ENCODE data around the gene PGGHG. TPM values are rescaled to one million over a fixed set of nuclear protein-coding genes. Genes with fewer than 3 reads are reported as not detected.
"Not testable (repeated sequence)": the region's sequence is repeated elsewhere in the genome, so short reads cannot be mapped to it uniquely, and the experiment has no call there.

The PGGHG gene
- total RNA-seq, 1 donor from 2014 or later: 69.7 TPM

DNA sequence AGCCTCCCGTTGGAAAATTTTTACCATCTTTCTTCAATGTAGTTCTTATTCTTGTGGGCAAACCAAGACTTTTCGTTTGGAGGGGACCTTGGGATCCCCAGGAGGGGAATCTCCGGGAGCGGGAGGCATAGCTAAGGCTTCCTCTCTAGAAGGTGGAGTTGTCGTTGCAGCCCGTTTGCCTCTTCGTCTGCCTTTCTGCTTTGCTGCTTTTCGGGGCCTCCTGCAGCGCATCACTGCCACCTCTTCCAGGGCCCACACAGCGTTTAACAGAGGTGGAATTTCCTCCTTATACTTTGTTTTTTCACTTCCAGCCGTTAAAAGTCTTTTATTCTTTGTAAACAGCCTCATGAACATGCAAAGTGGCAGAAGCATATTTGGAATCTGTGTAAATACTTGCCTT is 35.2 kb downstream of the PGGHG start:
- no peak for DNase-seq (ENCODE audit: low spot score)
- peaks cover 3% of the 10 kb centered on the region for H3K36me3 Mint-ChIP-seq (ENCODE audit: low read depth, unreplicated experiment)
- no peak overlapping the region for H3K4me3 Mint-ChIP-seq (ENCODE audit: unreplicated experiment)
- H3K9me3 Mint-ChIP-seq (ENCODE audit: unreplicated experiment): no peaks in the 10 kb centered on the region
- peaks cover 43% of the 10 kb centered on the region for H3K4me1 Mint-ChIP-seq (ENCODE audit: unreplicated experiment)
- peaks cover 5% of the 10 kb centered on the region for H3K27me3 Mint-ChIP-seq (ENCODE audit: unreplicated experiment)
- no peak overlapping the region for H3K27ac Mint-ChIP-seq (ENCODE audit: unreplicated experiment)
- TF ChIP-seq, protein P1, sequence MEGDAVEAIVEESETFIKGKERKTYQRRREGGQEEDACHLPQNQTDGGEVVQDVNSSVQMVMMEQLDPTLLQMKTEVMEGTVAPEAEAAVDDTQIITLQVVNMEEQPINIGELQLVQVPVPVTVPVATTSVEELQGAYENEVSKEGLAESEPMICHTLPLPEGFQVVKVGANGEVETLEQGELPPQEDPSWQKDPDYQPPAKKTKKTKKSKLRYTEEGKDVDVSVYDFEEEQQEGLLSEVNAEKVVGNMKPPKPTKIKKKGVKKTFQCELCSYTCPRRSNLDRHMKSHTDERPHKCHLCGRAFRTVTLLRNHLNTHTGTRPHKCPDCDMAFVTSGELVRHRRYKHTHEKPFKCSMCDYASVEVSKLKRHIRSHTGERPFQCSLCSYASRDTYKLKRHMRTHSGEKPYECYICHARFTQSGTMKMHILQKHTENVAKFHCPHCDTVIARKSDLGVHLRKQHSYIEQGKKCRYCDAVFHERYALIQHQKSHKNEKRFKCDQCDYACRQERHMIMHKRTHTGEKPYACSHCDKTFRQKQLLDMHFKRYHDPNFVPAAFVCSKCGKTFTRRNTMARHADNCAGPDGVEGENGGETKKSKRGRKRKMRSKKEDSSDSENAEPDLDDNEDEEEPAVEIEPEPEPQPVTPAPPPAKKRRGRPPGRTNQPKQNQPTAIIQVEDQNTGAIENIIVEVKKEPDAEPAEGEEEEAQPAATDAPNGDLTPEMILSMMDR (IDR thresholded peaks at IDR 0.05; ENCODE audit: unreplicated experiment): no peak

DNA sequence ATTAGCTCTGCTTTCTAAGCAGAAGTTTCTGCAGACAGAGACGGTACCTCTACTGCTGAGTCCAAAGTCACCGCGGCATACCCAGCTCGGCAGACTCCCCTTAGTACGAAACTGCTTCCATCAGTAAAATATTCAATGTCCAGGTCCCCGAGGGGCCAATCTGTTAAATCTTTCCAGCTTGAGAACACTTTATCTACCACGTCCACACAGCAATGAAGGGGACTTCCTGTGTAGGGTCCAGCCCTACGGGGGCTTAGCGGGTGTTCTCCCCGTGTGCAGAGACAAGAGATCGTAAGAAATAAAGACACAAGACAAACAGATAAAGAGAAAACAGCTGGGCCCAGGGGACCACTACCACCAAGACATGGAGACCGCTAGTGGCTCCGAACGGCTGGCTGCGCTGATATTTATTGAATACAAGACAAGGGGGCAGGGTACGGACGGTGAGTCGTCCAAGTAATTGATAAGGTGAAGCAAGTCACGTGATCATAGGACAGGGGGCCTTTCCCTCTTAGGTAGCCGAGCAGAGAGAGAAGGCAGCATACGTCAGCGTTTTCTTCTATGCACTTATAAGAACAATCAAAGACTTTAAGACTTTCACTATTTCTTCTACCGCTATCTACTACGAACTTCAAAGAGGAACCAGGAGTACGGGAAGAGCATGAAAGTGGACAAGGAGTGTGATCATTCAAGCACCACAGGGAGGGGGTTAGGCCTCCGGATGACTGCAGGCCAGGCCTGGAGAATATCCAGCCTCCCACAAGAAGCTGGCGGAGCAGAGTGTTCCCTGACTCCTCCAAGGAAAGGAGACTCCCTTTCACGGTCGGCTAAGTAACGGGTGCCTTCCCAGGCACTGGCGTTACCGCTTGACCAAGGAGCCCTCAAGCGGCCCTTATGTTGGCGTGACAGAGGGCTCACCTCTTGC is 35.9 kb downstream of the PGGHG start:
- not testable (repeated sequence) for H3K9me3 Mint-ChIP-seq (ENCODE audit: unreplicated experiment); DNase-seq (ENCODE audit: low spot score); H3K27me3 Mint-ChIP-seq (ENCODE audit: unreplicated experiment); H3K36me3 Mint-ChIP-seq (ENCODE audit: low read depth, unreplicated experiment)
- H3K4me3 Mint-ChIP-seq (ENCODE audit: unreplicated experiment): peak overlapping the region; percentile 57
- peaks cover 46% of the 10 kb centered on the region for H3K4me1 Mint-ChIP-seq (ENCODE audit: unreplicated experiment)
- H3K27ac Mint-ChIP-seq (ENCODE audit: unreplicated experiment): peak overlapping the region; percentile 74

DNA sequence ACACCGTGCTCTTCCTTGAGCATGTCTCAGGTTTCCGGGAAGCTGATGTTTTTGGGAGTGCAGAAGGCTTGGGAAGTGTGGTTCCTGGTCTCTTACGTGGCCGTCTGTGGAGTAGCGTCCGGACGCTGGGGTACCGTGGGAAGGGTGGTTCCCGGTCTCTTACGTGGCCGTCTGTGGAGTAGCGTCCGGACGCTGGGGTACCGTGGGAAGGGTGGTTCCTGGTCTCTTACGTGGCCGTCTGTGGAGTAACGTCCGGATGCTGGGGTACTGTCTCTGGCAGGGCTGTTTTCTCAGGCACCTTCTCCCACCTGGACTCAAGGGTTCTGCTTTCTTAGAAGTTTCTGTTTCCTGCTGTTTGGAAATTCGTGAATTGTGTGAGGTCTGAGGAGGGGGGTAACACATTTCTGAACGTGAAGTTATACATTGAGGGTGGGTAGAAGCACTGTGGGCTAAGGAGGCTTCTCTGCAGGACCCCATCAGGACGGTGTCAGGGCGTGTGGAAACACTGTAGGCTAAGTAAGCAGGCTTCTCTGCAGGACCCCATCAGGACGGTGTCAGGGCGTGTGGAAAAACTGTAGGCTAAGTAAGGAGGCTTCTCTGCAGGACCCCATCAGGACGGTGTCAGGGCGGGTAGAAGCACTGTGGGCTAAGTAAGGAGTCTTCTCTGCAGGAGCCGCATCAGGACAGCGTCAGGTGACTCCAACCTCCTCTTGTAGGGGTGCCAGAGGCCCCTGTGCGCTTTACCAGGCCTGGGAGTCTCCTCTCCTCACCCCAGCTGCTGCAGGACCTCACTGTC is 37.1 kb downstream of the PGGHG start:
- Mint-ChIP-seq H3K27me3 (ENCODE audit: unreplicated experiment) (no peaks in the 10 kb centered on the region), H3K36me3 (ENCODE audit: low read depth, unreplicated experiment) (no peaks in the 10 kb centered on the region), H3K4me3 (ENCODE audit: unreplicated experiment) (peak overlapping the region; percentile 11), H3K9me3 (ENCODE audit: unreplicated experiment) (no peaks in the 10 kb centered on the region), H3K27ac (ENCODE audit: unreplicated experiment) (peak overlapping the region; percentile 40), H3K4me1 (ENCODE audit: unreplicated experiment) (peaks cover 38% of the 10 kb centered on the region)
- no peak for DNase-seq (ENCODE audit: low spot score)
- TF ChIP-seq, protein P1 (IDR thresholded peaks at IDR 0.05; ENCODE audit: unreplicated experiment): no peak

DNA sequence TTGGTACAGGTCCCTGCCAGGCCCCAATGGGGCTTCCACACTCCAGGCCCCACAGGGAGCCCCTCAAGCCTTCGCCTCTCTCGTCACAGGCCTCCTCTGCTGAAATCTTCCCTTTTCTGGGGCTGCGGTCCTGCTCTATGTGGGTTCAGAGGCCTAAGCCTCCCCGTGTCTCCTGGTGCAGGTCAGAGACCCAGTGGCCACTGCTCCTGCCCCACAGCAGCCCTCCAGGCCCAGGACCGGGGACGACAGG is 37.6 kb downstream of the PGGHG start:
- Mint-ChIP-seq H3K9me3 (ENCODE audit: unreplicated experiment) (no peaks in the 10 kb centered on the region), H3K27ac (ENCODE audit: unreplicated experiment) (peak overlapping the region; percentile 87), H3K4me1 (ENCODE audit: unreplicated experiment) (peaks cover 38% of the 10 kb centered on the region), H3K27me3 (ENCODE audit: unreplicated experiment) (no peaks in the 10 kb centered on the region), H3K4me3 (ENCODE audit: unreplicated experiment) (no peak overlapping the region), H3K36me3 (ENCODE audit: low read depth, unreplicated experiment) (no peaks in the 10 kb centered on the region)
- TF ChIP-seq, protein P1 (IDR thresholded peaks at IDR 0.05; ENCODE audit: unreplicated experiment): no peak
- DNase-seq (ENCODE audit: low spot score): no peak

DNA sequence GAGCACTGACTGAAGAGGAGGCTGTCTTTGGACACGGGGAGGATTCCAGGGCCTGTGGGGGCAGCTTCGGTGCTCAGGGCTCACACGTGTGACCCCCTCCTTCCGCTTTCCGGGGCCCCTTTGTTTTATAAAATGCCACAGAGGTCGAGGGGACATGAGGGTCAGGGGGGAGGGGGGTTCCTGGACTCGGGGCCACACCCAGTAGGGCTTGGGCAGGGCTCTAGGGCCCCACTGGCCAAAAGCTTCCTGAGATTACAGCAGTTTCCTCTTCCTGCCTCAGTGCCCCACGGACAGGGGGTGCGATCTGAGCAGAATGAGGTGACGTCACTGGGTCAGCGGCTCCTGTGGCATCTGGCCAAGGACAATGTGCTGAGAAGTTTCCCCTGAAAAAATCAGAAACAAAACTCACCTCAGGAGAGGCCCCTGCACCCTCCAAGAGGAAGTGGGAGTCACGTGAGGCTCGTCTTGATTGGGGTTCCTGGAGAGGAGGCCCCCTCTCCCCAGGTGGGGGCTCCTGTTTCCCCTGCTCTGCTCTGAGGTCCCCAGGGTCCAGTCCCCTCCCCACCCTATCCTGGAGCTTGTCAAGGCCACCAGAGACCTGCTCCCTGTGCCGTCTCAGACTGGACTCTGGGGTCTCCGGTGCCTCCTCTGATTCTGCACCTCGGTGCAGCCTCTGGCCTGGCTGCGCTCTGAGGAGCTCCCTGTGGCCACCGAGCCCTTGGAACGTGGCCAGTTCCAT is 38.1 kb downstream of the PGGHG start:
- H3K9me3 Mint-ChIP-seq (ENCODE audit: unreplicated experiment): no peaks in the 10 kb centered on the region
- DNase-seq (ENCODE audit: low spot score): peak; percentile 56
- no peaks in the 10 kb centered on the region for H3K27me3 Mint-ChIP-seq (ENCODE audit: unreplicated experiment)
- no peaks in the 10 kb centered on the region for H3K36me3 Mint-ChIP-seq (ENCODE audit: low read depth, unreplicated experiment)
- peaks cover 38% of the 10 kb centered on the region for H3K4me1 Mint-ChIP-seq (ENCODE audit: unreplicated experiment)
- no peak overlapping the region for H3K4me3 Mint-ChIP-seq (ENCODE audit: unreplicated experiment)
- TF ChIP-seq, protein P1 (IDR thresholded peaks at IDR 0.05; ENCODE audit: unreplicated experiment): no peak
- H3K27ac Mint-ChIP-seq (ENCODE audit: unreplicated experiment): peak overlapping the region; percentile 94

Measured in endothelial cell (in vitro differentiated cells).